M059J (cell line): ENCODE results near the gene FIBCD1. TPM values are rescaled to one million over a fixed set of nuclear protein-coding genes. Genes with fewer than 3 reads are reported as not detected.

Experiments used
- DNase-seq: peaks from one replicate; pipeline ENCODE4 v3.0.0-alpha.2; 2012; ENCODE audit warnings: low read depth
- total RNA-seq: library from RNA; depleted of rRNA; stranded (reverse); fragments of >200 nt; shearing (Covaris generic); gene quantifications from 2 replicates; pipeline ENCODE4 v1.2.3, GENCODE V29; 2014

The FIBCD1 gene
- total RNA-seq, 1 experiment from 2014 or later = 36.2 TPM

DNA sequence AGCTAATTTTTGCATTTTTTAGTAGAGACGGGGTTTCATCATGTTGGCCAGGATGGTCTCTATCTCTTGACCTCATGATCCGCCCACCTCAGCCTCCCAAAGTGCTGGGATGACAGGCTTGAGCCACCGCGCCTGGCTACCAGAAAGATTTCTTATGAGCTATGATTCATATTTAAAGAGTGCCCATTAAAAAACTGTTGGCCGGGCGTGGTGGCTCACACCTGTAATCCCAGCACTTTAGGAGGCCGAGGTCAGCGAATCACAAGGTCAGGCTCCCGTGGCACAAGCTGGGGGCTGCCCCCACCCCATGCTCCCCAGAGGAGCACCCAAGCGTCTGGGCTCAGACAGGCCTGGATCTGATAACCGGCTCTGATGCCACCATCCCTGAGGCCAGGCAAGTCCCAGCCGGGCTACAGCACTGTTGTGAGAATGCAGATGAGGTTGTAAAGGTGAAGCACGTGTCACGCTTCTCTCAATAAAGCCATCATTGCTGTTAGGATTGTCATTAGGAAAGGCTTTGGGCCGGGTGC, 56.3 kb downstream of the FIBCD1 start:
- no peak for DNase-seq

DNA sequence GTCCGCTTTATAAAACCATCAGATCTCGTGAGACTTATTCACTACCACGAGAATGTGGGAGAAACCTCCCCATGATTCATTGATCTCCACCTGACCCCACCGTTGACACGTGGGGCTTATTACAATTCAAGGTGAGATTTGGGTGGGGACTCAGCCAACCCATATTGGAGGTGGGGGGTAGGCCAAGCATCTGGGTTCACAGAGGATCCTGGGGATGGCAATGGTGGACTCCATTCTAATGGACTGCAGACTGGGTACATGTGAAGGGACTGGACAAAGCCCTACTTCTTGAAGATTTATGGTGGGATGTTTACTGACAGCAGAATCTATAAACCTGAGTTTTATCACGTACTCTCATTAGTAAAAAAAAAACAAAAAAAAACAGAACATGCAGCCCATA, 57.5 kb downstream of the FIBCD1 start:
- DNase-seq = no peak

DNA sequence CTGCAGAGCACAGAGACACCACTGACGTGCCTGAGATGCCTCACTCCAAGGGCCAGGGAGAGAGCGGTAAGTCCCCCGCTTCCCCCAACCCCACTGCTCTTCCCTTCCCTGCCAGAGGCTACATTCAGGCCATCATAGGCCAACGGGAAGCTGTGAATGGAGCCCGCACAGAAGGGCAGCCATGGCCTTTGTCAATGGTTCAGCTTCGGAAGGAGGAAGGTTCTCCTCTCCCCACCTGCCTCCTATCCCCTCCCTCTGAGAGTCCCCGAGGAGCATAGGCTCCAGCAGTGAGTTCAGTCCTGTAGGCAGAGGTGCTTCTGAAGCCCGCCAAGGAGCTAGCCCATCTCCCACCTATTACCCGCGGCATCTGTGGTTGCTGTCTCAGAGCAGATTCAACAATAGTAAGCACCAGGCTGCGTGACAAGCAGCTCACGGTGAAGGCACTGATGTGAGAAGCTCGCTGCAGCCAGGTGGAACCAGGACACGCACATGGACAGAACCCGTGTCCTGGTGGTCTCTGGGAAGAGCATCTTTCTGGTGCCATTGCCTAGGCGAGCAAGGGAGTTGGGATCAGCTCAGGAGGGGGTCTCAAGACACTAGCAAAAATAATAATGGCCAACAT, 58.3 kb downstream of the FIBCD1 start:
- no peak for DNase-seq

DNA sequence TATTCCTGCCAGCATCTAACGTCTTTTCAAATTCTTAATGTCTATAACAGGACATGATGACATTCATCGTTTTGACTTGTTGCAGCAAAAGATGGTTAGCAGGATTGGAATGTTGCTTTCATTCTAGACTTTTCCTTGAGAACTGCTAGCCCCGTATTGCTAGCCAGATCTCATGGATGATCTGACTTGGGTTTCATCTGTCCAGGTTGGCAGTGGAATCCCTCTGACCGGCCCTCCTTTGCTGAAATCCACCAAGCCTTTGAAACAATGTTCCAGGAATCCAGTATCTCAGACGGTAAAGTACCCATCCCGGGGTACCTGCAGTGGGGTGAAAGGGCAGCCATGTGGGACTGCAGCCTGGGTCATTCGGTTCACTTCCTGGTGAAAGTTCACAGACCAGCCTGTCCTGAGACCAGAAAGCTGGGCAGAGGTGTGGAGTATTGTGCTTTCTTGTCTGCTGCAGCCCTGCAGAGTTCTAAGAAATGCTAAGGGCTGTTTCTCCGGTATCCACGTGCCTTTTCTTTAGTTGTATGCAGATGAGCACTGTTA, 59.1 kb downstream of the FIBCD1 start:
- DNase-seq = no peak

DNA sequence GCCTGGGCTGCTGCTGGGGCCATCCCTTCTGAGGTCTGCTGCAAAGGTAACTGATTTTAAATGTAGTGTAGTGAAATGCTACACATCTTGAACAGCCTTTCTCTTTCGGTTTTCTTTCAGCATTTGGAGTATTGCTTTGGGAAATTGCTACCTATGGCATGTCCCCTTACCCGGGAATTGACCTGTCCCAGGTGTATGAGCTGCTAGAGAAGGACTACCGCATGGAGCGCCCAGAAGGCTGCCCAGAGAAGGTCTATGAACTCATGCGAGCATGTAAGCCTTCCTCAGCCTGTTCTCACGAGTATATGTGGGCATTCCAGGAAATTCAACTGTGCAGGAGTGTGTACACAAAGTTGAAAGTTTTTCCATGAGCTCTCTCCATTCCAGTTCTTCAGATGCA, 60.8 kb downstream of the FIBCD1 start:
- no peak for DNase-seq

DNA sequence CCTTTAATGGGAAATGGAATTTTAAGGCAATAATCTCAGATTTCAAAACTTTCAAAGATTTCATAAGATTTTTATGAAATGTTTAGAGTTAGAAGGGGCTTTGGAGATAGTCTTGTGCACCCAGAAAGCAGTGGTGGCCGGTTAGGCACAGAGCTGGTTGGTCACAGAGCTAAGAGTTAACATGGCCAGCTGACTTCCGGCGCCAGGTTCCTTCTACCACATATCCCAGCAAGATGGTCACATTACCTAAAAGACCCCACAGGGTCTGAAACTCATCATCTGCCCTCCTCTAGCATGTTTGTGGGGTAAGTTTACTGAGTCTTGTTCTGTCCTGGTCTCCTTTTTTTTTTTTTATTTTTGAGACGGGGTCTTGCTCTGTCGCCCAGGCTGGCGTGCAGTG, 61.7 kb downstream of the FIBCD1 start:
- DNase-seq = no peak

DNA sequence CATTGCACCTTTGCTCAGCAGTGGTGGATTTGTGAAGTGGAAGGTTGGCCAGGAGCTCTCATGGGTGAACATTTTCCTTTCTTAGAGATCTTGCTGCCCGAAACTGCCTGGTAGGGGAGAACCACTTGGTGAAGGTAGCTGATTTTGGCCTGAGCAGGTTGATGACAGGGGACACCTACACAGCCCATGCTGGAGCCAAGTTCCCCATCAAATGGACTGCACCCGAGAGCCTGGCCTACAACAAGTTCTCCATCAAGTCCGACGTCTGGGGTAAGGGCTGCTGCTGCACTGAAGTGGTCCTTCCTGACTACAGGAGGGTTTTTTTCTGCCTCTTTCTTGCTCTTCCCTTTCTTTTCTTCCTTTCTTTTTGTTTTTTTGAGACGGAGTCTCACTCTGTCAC, 64.3 kb downstream of the FIBCD1 start:
- no peak for DNase-seq

DNA sequence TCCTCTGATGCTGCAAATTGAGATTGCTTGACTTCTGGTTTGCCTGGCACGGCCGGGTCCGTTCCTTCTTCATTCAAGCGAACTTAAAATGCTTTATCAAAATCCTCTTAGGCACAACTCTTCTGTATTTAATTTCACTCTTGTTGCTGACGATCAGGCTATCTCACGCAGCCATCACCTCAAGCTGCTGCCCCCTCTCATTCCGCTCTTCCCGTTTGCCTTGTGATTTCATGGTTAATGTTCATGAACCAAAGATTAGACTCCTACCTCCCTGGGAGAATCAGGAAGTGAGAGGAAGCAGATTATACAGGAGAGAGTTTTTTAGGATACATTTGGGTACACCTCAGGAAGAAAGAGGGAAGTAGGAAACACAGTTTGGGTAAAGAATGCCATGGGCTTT, 65.1 kb downstream of the FIBCD1 start:
- DNase-seq = no peak

DNA sequence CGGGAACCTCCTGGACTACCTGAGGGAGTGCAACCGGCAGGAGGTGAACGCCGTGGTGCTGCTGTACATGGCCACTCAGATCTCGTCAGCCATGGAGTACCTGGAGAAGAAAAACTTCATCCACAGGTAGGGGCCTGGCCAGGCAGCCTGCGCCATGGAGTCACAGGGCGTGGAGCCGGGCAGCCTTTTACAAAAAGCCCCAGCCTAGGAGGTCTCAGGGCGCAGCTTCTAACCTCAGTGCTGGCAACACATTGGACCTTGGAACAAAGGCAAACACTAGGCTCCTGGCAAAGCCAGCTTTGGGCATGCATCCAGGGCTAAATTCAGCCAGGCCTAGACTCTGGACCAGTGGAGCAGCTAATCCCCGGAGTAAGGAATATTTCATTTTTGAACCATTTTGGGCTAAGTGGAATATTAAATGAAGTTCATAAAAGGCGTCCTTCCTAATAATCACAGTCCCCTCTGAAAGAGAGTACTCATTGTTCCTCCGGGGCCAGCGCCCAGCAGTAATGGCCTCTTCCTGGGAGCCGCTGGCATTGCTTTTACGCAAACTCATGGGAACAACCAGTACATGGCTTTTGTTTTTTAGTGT, 66.0 kb downstream of the FIBCD1 start:
- DNase-seq = no peak

DNA sequence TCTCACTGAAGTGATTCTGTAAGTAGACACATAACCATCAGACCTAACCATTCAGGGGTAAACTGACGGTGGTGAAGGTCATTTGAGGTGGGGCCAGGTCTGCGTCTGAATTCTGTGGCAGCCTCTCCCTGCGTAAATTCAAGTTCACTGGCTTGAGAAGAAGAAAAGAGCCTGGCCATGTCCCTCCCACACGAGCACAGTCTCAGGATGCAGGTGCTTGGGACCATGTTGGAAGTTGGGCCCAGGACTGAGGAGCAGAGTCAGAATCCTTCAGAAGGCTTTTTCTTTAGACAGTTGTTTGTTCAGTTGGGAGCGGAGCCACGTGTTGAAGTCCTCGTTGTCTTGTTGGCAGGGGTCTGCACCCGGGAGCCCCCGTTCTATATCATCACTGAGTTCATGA, 66.5 kb downstream of the FIBCD1 start:
- DNase-seq = no peak

DNA sequence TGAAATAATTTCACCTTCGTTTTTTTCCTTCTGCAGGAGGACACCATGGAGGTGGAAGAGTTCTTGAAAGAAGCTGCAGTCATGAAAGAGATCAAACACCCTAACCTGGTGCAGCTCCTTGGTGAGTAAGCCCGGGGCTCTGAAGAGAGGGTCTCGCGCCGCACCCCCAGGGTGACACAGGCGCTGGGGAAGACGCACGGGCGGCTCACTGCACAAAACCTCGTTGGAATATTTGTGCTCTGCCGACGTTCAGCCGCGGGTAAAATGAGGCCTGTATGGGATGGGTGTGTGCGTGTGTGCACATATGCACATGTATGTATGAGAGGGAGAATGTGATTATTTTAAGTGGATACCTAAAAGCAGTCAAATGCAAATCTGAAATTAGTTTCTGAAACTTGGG, 67.0 kb downstream of the FIBCD1 start:
- DNase-seq = no peak

DNA sequence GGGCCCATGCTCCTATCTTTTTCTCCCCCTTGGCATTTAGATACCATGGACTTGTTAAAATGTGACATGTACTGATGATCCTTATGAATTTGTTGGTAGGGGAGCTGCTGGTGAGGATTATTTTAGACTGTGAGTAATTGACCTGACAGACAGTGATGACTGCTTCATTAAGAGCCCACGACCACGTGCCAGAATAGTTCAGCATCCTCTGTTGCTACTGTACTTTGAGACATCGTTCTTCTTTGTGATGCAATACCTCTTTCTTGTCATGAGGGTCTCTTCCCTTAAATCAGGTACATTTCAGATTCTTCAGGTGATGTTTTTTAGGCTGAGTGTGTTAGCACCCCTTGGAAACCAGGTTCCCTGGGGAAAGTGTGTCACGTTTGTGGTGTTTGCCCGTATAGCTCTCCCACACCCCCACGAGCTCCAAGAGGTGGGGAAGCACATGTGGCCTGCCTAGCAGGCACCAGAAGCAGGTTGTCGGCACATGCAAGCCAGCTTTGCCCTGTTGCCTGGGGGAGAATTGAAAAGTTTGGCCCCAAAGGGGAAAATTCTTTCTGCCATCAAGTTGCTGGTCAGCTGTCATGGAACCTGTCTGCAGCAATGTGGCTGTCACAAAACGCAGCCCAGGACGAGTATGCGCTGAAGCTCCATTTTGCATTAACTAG, 67.5 kb downstream of the FIBCD1 start:
- no peak for DNase-seq

DNA sequence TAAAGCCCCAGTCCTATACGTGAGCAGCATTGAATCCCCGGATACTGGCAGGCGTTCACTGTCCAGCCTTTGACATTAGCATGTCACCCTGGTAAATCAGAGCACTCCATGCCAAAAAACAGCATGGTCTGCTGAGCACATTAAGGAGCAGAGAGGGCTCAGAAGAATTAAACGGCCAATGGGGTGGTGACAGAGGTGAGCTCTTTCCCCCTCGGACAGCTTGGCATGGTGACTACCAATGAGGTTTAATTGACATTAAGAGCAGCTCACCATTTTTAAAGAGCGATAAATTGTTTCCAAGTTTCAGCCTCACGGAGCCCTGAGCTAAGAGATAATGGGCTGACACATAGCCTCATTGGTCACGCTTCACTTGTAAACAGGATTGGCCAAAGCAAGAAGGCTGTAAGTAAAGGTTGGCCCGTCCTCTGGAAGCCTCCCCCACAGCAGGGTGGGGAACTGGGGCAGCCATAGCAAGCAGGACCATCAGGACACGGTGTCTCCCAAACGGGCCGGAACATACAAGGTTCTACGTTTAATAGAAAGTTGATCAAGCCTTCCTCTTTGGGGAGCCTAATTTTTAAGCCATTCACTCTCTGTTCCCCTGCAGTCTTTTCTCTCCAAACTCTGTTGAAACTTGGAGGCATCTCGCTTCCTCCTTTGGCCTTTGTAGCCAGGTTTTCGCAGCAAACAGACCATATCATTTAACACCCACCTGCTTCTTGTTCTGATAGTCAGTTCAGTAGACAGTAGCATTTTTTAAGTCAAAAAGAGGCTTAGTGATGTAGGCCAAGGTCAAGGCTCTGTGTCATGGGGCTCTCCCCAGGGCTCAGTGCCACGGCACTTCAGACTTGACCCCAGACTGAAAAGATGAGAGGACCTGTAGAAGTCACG, 68.3 kb downstream of the FIBCD1 start:
- DNase-seq = no peak

DNA sequence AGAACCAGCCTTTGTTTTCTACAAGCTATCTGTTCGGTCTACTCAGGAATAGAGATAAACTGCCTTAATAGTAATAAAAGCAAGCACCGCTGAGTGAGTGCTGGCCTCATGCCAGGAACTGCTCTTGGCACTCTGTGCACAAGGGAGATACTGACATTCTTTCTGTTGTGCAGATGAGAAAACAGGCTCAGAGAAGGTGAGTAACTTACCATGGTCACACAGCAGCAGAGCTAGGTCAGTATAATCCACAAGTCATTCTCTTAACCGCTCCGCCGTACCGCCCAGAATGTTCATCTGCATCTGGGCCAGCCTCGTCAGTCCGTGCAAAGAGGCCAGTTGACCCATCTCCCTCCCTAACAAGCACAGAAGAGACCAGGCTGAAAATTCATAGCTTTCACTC, 69.8 kb downstream of the FIBCD1 start:
- DNase-seq = no peak

DNA sequence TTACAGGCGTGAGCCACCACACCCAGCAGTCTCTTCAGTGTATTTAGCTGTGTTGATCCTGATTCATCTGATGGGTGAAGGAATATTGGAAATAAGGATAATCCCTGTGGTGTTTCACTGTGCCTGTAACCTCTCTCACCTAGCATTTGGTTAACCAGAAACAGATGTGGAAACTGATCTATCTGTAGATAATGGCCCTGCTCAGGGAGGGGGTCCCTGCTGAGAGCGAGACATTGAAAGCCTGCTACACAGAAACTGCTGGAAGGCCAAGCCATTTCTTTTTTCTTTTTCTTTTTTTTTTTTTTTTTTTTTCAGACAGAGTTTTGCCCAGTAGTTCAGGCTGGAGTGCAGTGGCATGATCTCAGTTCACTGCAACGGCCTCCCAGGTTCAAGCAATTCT, 70.8 kb downstream of the FIBCD1 start:
- no peak for DNase-seq

DNA sequence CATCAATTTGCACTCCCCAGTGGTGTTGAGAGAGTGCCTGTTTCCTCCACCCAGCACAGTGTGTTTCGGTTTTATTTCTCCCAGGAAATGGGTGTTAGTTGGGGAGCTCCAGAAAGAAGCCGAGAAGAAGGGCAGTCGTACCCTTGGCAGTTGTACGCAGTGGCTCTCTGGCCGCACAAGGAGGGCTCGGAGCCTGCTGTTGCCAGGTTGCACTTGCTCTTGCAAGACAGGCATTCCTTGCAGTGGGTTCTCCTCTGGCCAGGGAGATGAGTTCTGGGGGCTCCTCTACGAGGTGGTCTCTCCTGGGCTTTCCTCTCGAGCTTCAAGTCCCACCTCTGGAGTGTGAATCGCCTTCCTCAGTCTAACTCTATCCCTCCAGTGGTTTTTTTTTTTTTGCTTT, 71.5 kb downstream of the FIBCD1 start:
- DNase-seq = no peak

DNA sequence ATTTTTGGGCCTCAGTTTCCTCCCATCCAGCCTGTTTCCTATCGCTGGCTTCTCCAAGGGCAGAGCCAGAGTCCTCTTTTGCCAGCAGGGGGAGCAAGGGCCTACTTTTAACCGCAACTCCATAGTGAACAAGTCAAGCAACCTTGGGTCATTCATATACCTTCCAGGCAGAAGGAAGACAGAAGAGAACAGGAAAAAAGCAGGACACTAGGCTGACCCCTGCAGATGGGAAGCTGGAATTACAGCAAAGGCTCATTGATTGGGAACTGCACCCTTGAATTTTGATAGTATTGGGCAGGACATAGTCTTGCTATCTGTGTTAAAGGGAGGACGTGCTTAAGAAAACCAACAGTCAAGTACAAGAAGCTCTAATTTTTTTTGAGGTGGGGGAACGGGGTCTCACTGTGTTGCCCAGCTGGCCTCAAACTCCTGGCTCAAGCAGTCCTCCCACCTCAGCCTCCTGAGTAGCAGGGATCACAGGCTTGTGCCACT, 72.5 kb downstream of the FIBCD1 start:
- peak; percentile 91 for DNase-seq

DNA sequence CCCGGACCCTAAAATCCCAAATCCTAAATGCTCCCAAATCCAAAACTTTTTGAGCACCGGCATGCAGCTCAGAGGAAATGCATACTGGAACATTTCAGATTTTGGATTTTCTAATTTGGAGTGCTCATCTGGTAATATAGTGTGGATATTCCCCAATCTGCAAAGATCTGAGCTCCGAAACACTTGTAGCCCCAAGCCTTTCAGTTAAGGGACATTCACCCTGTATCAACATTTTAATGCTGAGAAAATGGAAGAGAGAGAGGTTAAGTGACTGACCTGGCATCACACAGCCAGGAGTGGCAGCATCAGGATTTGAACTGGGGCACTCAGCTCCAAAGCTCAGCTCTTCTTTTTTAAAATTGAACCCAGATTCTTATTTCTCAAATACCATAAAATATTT, 73.1 kb downstream of the FIBCD1 start:
- no peak for DNase-seq

DNA sequence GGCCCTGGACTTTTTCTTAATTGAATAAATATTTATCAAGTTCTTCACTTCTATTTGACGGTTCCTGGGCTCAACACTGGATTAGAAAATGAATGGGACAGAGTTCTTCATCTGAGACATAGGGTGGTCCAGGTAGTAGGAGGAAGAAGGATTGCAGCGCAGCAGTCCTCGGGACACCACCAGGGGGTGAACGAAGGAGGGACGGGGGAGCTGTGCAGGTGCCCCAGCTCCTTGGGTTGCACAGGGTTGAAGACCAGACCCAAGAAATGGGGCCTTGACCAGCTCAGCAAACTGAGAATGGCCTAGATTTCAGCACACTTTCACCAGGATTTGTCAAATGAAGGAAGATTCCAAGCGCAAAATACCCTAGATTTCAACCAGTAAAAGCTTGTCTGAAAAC, 74.5 kb downstream of the FIBCD1 start:
- DNase-seq = no peak

DNA sequence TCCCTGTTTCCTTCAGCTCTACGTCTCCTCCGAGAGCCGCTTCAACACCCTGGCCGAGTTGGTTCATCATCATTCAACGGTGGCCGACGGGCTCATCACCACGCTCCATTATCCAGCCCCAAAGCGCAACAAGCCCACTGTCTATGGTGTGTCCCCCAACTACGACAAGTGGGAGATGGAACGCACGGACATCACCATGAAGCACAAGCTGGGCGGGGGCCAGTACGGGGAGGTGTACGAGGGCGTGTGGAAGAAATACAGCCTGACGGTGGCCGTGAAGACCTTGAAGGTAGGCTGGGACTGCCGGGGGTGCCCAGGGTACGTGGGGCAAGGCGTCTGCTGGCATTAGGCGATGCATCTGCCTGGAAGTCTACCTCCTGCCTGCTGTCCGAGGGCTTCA, 76.3 kb downstream of the FIBCD1 start:
- DNase-seq = no peak

DNA sequence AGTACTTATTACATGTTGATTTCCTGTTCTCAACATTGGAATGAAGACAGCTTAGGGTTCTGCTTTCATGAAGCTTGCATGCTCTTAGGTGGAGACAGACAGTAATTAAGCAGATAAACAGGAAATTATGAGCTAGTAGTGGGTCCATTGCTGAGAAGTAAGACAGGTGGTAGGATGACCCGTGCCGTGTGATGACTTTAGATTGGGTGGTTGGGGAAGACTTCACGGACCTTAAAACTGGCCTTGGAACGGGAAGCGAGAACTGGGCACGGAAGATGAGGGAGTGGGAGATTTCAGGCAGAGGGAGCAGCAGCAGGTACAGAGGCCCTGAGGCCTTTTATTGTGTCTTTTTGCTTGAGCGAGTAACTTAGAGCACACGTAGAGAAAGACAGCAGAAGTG, 76.8 kb downstream of the FIBCD1 start:
- DNase-seq = no peak
